ENCODE data around the gene CDKN2D.
"Not testable (repeated sequence)": the region's sequence is repeated elsewhere in the genome, so short reads cannot be mapped to it uniquely, and the experiment has no call there.

The CDKN2D gene

DNA sequence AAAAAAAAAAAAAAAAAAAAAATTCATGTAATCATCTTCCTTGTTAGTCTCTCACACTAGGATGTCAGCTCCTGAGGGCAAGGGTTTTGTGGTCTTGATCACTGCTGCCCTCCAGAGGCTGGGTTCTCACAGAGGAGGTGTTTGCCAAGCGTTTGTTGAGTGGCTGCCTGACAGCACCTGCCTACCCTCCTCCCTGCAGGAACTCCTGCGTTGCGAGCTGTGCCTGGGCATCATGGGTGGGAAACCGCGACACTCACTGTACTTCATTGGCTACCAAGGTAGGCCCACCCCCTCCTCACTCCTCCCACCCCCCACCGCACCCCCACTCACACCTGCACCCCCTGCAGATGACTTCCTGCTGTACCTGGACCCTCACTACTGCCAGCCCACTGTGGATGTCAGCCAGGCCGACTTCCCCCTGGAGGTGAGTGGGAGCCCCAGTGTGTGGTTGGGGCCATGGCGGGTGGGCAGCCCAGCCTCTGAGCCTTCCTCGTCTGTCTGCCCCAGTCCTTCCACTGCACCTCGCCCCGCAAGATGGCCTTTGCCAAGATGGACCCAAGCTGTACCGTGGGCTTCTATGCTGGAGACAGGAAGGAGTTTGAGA is 17.0 kb downstream of the CDKN2D start:
- peak; percentile 53 for DNase-seq

DNA sequence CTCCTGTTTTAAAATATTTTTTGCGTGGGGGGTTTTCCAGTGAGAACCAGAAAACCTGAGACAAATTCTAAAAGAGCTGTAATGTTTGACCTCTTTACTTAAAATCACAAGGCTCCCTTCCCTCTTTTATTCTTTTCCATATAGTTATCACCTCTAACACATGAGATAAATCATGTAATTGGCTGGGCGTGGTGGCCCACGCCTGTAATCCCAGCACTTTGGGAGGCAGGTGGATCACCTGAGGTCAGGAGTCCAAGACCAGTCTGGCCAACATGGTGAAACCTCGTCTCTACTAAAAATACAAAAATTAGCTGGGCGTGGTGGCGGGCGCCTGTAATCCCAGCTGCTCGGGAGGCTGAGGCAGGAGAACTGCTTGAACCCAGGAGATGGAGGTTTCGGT is 17.8 kb downstream of the CDKN2D start:
- not testable (repeated sequence) for DNase-seq

DNA sequence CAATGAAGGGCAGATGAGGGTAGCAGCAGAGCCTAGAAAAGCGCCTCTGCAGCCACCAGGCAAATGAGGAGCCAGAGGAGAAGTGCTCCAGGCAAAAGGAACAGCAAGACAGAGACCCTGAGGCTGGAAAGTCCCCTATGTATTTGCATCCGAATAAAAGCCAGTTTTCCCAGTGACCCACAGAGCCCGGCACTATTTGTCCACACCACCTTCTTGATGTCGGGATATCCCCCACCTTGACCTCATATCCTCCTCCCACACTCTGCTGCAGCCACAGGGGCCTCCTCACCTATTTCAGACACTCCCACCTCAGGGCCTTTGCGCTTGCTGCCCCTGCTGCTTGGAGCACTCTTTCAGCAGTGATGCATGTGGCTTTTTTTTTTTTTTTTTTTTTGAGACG is 18.4 kb downstream of the CDKN2D start:
- no peak for DNase-seq

DNA sequence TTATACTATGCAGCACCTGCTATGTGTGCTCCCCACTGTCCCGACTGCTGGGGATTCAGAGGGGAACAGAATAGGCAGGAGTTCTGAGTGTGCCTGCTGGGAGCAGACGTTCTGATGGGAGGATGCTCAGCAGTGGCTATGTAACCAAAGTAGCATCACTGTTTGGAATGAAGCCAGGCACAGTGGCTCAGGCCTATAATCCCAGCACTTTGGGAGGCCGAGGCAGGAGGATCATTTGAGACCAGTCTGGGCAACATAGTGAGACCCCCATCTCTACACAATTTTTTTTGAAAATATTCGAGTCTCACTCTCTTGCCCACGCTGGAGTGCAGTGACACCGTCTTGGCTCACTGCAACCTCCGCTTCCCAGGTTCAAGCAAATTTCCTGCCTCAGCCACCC is 19.0 kb downstream of the CDKN2D start:
- no peak for DNase-seq

DNA sequence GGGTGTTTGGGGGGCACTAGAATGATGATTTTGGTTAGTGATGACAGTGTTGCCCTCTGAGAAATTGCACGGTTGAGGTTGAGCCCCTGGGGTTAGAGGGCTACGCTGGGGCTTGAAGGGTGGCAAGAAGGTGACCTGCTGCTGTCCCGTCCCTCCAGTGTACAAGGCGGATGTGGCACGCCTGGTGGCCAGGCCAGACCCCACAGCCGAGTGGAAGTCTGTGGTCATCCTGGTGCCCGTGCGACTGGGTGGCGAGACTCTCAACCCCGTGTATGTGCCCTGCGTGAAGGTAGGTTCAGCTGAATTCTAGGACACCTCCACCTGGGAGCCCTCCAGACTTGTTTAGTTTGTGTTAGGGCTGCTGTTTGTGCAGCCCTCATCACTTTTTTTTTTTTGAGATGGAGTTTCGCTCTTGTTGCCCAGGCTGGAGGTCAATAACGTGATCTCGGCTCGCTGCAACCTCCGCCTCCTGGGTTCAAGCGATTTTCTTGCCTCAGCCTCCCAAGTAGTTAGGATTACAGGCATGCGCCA is 20.0 kb downstream of the CDKN2D start:
- no peak for DNase-seq

DNA sequence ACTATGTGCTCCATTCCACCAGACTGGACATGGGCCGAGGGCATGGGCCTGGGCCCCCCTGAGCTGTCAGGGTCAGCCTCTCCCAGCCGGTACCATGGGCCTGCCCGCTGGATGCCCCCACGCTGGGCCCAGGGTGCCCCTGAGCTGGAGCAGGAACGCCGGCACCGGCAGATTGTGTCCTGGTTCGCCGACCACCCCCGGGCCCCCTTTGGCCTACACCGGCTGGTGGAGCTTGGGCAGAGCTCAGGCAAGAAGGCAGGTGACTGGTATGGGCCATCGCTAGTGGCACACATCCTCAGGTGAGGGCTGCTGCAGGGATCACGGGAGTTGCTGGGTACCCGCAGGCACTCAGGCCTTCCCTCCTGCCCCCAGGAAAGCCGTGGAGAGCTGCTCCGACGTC is 22.0 kb downstream of the CDKN2D start:
- no peak for DNase-seq

DNA sequence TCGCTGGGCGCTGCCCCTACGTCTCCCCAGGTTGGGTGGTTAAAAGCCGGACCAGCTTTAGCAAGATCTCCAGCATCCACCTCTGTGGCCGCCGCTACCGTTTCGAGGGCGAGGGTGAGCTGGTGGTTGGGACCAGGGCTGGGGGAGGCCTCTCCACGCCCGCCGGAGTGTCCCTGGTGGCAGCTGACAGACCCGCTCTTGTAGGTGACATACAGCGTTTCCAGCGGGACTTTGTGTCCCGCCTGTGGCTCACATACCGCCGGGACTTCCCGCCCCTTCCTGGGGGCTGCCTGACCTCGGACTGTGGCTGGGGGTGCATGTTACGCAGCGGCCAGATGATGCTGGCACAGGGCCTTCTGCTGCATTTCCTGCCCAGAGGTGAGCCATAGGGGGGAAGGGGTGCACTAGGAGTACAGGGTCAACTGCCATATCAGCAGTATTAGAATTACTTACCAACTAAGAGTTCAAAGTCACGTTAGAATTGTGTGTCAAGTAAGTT is 24.0 kb downstream of the CDKN2D start:
- DNase-seq = no peak

DNA sequence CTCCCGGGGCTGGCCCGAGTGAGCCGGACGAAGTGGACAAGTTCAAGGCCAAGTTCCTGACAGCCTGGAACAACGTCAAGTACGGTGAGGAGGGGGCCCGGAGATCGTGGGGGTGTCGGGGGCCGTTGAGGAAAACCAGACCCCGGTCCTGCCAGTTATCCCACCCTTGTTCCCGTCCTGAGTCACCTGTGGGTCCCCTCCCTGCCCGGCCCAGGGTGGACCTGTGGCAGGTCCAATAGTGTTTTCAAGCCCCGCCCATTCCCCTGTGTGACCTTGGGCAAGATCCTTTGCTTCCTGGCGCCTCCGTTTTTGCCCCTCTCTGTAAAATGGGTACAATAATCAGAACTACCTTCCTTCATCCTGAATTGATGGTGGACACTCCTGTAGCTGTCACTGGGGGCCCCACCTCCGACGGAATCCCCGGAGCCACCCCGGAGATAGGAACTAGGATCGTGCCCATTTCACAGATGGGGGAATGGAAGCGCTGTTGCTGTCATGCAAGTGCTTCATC is 24.5 kb downstream of the CDKN2D start:
- peak; percentile 24 for DNase-seq

DNA sequence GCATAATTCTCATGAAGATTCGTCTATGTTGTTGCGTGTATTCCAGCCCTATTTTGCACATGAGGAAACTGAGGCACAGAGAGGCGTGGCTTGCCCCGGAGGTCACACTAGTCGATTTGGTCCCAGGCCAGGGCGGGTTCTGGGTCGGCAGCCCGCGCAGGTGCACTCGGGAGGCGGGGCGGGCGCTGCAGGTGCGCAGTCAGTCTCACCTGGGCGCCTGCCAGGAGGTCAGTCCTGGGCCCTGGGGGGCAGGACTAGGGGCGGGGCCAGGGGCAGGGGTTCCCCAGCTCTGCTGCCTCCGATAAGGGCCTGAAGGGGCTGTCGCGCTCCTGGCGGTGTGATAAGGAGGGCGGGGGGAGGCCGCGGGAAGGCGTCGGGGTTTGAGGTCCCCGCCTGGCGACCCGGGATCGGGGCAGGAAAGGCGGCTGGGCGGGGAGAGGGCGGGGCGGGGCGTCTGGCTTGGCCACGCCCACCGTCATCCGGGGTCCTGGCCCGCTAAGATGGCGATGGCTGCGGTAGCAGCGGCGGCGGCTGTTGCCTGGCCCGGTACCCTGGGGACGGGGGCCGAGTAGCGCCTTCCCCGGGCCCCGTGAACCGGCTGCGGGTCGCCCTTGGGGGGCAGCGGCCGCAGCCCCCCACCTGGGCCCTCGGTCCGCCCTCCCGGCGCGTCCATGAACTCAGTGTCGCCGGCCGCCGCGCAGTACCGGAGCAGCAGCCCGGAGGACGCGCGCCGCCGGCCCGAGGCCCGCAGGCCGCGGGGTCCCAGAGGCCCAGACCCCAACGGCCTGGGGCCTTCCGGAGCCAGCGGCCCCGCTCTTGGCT is 25.1 kb downstream of the CDKN2D start, which contains the start of gene ATG4D:
Gene ATG4D (plus strand): TSS at position 485 of the 822 bp plus-strand sequence. CDS start 187 bp downstream, at position 672.
- peak; percentile 81 for DNase-seq

DNA sequence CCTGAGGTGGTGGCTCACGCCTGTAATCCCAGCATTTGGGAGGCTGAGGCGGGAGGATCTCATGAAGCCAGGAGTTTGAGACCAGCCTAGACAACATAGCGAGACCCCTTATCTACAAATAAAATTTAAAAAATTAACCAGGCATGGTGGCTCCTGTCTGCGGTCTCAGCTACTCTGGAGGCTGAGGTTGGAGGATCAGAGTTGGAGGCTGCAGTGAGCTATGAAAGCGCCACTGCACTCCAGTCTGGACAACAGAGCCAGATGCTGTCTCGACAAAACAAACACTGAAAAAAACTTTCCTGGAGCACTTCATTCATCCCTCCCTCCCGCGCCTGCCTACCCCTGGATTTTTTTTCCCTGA is 25.7 kb downstream of the CDKN2D start:
- DNase-seq = no peak

DNA sequence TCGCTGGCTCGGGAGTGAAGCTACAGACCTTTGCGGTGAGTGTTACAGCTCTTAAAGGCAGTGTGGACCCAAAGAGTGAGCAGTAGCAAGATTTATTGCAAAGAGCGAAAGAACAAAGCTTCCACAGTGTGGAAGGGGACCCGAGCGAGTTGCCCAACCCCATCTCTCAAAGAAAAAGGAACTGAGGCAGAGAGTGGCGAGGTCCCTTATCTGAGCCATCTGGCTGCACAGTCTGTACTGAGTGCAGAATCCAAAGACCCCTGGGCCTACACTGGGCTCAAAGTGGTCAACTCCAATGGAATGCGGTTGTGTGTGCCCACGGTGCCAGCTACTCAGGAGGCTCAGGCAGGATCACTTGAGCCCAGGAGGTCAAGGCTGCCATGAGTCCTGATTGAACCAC is 29.8 kb downstream of the CDKN2D start:
- not testable (repeated sequence) for DNase-seq

DNA sequence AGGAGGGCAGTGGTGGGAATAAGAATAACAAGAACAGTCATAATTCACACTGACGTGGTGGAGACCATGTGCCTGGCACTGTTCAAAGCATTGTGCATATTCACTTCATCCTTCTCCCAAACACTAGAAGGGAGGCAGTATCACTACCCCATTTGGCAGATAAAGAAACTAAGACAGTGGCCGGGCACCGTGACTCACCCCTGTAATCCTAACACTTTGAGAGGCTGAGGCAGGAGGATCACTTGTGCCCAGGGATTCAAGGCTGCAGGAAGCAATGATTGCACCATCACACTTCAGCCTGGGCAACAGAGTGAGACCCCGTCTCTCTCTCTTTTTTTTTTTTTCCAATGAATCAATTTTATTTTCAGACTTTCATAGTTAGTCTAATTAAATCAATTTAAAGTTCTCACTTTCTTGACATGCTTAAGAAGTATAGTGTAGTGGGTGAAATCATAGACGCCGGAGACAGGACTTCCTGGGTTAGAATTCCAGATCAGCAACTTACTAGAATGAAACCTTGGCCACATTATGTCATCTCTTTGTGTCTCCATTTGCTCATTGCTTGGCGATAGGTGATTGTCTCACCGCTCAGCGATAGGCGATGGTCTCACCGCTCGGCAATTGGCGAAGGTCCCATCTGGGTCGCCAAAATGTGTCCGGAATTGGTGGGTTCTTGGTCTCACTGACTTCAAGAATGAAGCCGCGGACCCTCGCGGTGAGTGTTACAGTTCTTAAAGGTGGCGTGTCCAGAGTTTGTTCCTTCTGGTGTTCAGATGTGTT is 30.4 kb downstream of the CDKN2D start:
- no peak for DNase-seq

DNA sequence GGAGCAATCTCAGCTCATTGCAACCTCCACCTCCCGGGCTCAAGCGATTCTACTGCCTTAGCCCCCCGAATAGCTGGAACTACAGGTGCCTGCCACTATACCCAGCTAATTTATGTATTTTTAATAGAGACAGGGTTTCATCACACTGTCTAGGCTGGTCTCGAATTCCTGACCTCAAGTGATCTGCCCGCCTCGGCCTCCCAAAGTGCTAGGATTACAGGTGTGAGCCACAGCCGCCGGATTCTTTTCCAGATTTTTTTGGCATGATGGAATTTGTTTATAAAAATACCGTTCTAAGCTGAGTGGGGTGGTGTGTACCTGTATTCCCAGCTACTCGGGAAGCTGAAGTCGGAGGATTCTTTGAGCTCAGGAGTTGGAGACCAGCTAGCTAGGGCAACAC is 31.1 kb downstream of the CDKN2D start:
- no peak for DNase-seq

DNA sequence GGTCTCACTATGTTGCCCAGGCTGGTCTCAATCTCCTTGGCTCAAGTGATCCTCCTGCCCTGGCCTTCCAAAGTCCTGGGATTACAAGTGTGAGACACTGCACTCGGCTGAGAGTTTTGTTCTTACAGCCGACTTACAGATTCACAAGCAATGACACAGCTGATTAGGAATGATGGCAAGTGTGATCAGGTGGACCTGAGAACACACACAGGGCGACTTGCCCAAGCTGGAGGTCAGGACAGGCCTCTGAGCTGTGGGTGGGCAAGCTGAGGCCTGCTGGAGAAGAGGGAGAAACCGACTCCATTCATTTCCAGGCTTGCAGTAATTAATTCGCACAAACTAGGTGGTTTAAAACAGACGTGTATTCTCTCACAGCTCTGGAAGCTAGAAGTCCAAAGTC is 33.2 kb downstream of the CDKN2D start:
- DNase-seq = no peak

DNA sequence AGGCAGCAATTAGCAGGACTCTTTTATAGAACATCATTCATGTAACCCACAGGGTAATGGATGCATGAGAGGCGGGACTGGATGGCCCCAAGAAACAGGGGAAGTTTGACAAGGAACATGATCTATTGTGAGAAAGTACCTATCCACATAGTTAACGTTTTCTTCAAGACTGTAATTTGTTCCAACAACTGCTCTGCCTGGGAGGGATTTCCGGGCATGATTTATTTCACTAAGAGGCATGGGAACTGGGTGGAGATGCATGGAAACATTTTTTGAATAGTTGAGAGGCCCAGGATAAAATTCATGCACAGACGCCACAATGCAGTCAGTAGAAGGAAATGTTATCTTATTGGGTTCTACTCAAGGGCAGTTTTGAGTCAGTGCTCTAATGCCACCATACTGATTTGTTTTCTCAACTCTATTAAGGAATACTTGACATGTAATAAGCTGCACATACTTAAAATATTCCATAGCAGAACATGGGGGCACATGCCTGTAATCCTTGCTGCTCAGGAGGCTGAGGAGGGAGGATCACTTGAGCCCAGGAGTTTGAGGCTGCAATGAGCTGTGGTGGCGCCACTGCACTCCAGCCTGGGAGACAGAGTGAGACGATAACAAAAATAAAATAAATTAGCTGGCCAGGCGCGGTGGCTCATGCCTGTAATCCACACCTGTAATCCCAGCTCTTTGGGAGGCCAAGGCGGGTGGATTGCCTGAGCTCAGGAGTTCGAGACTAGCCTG is 35.0 kb downstream of the CDKN2D start:
- DNase-seq = no peak

DNA sequence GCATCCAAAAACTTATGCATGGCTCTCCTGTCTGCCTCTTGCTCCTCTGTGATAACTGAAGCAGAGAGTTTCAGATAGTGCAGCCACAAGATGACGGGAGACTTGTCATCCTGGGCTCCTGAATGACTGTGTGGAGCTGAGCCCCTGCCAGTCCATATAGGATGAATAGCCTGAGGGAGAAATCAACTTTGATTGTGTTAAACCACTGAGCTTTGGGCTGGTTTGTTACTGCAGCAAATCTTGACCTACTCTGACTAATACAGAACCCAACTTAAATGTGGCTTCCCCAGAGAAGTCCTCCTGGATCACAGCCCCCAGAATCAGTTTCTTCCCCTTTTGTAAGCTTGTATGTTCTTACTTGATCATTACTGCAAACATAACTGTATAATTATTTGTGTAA is 36.3 kb downstream of the CDKN2D start:
- DNase-seq = no peak

DNA sequence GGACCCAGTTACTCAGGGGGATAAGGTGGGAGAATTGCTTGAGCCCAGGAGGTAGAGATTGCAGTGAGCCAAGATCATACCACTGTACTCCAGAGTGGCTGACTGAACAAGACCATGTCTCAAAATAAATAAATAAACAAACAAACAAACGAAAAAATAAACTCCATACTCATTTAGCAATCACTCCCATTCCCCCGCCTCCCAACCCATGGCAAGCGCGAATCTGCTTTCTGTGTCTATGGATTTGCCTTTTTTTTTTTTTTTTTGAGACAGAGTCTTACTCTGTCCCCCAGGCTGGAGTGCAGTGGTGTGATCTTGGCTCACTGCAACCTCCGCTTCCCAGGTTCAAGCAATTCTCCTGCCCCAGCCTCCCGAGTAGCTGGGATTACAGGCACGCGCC is 41.9 kb downstream of the CDKN2D start:
- not testable (repeated sequence) for DNase-seq

DNA sequence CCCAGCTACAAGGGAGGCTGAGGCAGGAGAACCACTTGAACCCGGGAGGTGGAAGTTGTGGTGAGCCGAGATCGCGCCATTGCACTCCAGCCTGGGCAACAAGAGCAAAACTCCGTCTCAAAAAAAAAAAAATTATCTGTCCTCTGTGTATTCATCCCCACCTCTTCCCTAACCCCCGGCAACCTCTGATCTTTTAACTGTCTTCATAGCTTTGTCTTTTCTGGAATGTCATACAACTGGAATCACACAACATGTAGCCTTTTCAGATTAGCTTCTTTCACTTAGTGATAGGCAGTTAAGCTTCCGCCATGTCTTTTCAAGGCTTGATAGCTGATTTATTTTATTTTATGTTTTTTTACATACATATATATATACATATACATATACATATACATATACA is 43.1 kb downstream of the CDKN2D start:
- no peak for DNase-seq

DNA sequence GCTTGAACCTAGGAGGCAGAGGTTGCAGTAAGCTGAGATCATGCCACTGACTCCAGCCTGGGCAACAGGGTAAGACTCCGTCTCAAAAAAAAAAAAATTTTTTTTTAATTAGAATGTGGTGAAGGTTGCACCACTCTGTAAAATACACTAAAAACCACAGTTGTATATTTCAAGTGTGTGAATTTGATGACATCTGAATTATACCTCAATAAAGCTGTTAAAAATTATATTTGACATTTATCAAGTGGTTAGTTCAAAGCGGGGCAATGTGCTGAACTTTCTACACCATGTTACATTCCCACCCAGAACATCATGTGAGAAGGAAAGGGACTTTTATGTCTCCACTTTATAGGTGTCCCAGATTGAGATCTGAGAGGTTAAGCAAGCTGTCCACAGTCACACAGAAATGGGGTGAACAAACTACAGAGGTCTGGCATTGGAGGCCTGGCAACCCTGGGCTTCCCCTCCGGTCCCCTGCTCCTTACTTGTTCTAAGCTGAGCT is 45.6 kb downstream of the CDKN2D start:
- no peak for DNase-seq

DNA sequence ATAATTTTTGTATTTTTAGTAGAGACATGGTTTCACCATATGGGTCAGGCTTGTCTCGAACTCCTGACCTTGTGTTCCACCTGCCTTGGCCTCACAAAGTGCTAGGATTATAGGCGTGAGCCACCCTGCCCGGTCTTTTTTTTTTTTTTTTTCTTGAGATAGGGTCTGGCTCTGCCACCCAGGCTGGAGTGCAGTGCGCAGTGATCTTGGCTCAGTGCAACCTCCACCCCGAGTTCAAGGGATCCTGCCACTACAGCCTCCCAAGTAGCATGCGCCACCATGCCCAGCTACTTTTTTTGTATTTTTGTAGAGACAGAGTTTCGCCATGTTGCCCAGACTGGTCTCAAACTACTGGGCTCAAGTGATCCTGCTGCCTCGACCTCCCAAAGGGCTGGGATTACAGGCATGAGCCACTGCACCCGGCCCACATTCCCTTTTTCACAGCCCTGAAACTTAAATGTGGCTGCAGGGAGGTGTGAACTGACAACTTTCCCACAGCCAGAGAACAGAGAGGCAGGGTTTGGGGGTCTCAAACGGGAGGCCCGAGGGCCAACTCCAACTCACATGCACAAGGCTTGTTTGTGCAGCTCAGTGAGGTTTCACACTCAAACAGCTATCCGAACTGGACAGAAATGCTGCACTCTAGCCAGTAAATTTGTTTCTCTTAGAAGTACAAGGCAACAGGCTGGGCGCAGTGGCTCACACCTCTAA is 47.2 kb downstream of the CDKN2D start:
- DNase-seq = no peak

DNA sequence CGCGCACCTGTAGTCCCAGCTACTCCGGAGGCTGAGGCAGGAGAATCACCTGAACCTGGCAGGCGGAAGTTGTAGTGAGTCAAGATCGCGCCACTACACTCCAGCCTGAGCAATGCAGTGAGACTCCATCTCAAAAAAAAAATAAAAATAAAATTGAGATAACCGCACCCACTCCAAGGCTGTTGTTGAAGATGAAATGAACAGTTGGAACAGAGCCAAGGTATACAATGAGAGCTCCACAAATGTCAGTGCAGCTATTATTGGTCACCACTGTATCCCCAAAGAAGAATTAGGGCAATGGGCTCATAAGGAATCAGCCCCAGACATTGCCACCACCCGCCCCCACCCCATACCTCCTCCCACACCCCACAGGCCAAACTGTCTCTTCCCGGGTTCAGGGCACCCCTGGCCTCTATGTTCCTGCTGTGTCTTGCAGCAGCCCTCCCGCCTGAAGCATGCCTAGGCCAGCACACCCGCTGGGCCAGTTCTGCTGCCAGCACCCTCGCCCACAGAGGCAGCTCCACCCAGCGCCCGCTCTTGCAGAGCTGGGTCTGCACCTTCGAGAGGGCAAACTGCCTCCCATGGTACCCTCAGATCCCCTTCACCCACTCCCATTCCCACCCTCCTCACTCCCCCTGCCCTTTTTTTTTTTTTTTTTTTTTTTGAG is 48.0 kb downstream of the CDKN2D start:
- no peak for DNase-seq

Data from NCI-H82 (cell line).